Endodermal cell (in vitro differentiated cells): Measurements from ENCODE around the gene ATG10. TPM values are rescaled to one million over a fixed set of nuclear protein-coding genes. Genes with fewer than 3 reads are reported as not detected.

Source experiments
- DNase-seq: peaks from one replicate; pipeline ENCODE4 v3.0.0-alpha.2; 2017
- H3K27ac ChIP-seq: 2 replicates; pipeline ENCODE4 v1.5.1; 2013; ENCODE audit warnings: mild to moderate bottlenecking, low read depth, low read length, moderate library complexity
- H3K27me3 ChIP-seq: 2 replicates; pipeline ENCODE4 v1.6.1; 2013; ENCODE audit warnings: mild to moderate bottlenecking, low read length, moderate library complexity; ENCODE audit not compliant: insufficient read depth, control insufficient read depth, poor library complexity, severe bottlenecking
- H3K36me3 ChIP-seq: 2 replicates; pipeline ENCODE4 v1.7.0; 2013; ENCODE audit warnings: mild to moderate bottlenecking, low read length, moderate library complexity; ENCODE audit not compliant: control insufficient read depth, insufficient read depth
- H3K4me1 ChIP-seq: one replicate; pipeline ENCODE4 v1.7.0; 2013; ENCODE audit warnings: low read length; ENCODE audit not compliant: control insufficient read depth, insufficient read depth
- H3K4me3 ChIP-seq: 2 replicates; pipeline ENCODE4 v1.5.1; 2013; ENCODE audit warnings: mild to moderate bottlenecking, low read length, moderate library complexity
- H3K9ac ChIP-seq: 2 replicates; pipeline ENCODE4 v1.6.1; 2013; ENCODE audit warnings: mild to moderate bottlenecking, low read length, moderate library complexity; ENCODE audit not compliant: poor library complexity, severe bottlenecking; ENCODE audit errors: extremely low read depth
- H3K9me3 ChIP-seq: 2 replicates; pipeline ENCODE4 v1.6.1; 2013; ENCODE audit warnings: mild to moderate bottlenecking, low read length, moderate library complexity; ENCODE audit not compliant: control insufficient read depth
- H3K27ac Mint-ChIP-seq: 2 replicates; pipeline ENCODE4 v1.8.0; 2020; ENCODE audit warnings: mixed read lengths
- H3K27me3 Mint-ChIP-seq: 2 replicates; pipeline ENCODE4 v1.8.0; 2021; ENCODE audit warnings: mild to moderate bottlenecking, mixed read lengths; ENCODE audit not compliant: insufficient read depth
- H3K36me3 Mint-ChIP-seq: 2 replicates; pipeline ENCODE4 v1.8.0; 2020; ENCODE audit warnings: low read depth, mixed read lengths
- H3K4me1 Mint-ChIP-seq: 2 replicates; pipeline ENCODE4 v1.8.0; 2020; ENCODE audit warnings: mixed read lengths
- H3K4me3 Mint-ChIP-seq: 2 replicates; pipeline ENCODE4 v1.8.0; 2020; ENCODE audit warnings: mild to moderate bottlenecking, moderate library complexity, mixed read lengths
- H3K9me3 Mint-ChIP-seq: 2 replicates; pipeline ENCODE4 v1.8.0; 2020; ENCODE audit warnings: mild to moderate bottlenecking, mixed read lengths
- WGBS, 2 experiments: methylation state at CpG; one replicate each; pipeline versions ENCODE4 v1.1.5 to v1.1.7; 2013; ENCODE audit warnings: missing lambda C conversion rate in 2 of 2, mixed read lengths in 1 of 2; ENCODE audit not compliant: insufficient coverage in 1 of 2, insufficient read length in 1 of 2; 5-methylcytosine and 5-hydroxymethylcytosine counted together
- total RNA-seq, 2 donors: library from RNA; stranded (reverse); fragmentation: NEBNext Ultra II Directional in 1 of 2; extraction: Animal tissue kit (Norgen Biotek cat#: 25700) in 1 of 2; gene quantifications; 2 replicates in 1 of 2; 3 replicates in 1 of 2; pipeline ENCODE4 v1.2.1, GENCODE V29; 2021
- TF ChIP-seq, protein P1 (sequence below): fragments of 200-600 bp; sonication (generic); conservative IDR thresholded peaks from 2 replicates; pipeline ENCODE4 v1.5.0; 2021; ENCODE audit warnings: antibody characterized with exemption, mild to moderate bottlenecking

The ATG10 gene
- total RNA-seq, 2 donors from 2014 or later = 17.9 to 22.6 TPM

DNA sequence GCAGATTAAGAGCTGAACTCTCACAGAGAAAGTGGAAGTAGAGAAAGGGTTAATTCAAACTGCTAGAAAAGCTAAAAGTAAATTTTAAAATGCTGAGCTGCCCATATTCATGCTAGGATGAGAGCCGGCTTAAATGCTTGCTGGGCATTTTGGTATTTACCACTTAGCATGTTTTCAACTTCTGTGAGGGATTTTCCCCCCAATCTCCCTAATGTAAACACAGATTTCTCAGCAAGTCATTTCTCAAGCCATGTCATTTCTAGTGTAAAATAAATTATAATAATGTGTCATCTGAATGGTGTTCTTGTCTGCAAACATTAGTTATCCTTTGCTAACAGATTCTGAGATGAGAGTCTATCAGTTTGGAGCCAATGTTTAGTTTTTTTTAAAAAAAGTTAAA is 284.0 kb downstream of the ATG10 start:
- Histone ChIP-seq H3K27me3 (no peaks in the 10 kb centered on the region), H3K9me3 (no peaks in the 10 kb centered on the region), H3K9ac (no peak overlapping the region), H3K36me3 (no peaks in the 10 kb centered on the region), H3K4me3 (no peak overlapping the region), H3K27ac (no peak overlapping the region), H3K4me1 (no peaks in the 10 kb centered on the region)
- peaks cover 10% of the 10 kb centered on the region for H3K36me3 Mint-ChIP-seq
- H3K27ac Mint-ChIP-seq = peak overlapping the region; percentile 41
- 87% methylated on average over 1 of the region's 1 CpG; no CpG with 5 or more reads in 1 of the 2 experiments for WGBS, 2 experiments
- no peaks in the 10 kb centered on the region for H3K27me3 Mint-ChIP-seq
- no peaks in the 10 kb centered on the region for H3K9me3 Mint-ChIP-seq
- peaks cover 21% of the 10 kb centered on the region for H3K4me1 Mint-ChIP-seq
- H3K4me3 Mint-ChIP-seq = no peak overlapping the region
- no peak for DNase-seq
- TF ChIP-seq, protein P1, sequence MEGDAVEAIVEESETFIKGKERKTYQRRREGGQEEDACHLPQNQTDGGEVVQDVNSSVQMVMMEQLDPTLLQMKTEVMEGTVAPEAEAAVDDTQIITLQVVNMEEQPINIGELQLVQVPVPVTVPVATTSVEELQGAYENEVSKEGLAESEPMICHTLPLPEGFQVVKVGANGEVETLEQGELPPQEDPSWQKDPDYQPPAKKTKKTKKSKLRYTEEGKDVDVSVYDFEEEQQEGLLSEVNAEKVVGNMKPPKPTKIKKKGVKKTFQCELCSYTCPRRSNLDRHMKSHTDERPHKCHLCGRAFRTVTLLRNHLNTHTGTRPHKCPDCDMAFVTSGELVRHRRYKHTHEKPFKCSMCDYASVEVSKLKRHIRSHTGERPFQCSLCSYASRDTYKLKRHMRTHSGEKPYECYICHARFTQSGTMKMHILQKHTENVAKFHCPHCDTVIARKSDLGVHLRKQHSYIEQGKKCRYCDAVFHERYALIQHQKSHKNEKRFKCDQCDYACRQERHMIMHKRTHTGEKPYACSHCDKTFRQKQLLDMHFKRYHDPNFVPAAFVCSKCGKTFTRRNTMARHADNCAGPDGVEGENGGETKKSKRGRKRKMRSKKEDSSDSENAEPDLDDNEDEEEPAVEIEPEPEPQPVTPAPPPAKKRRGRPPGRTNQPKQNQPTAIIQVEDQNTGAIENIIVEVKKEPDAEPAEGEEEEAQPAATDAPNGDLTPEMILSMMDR = no peak

DNA sequence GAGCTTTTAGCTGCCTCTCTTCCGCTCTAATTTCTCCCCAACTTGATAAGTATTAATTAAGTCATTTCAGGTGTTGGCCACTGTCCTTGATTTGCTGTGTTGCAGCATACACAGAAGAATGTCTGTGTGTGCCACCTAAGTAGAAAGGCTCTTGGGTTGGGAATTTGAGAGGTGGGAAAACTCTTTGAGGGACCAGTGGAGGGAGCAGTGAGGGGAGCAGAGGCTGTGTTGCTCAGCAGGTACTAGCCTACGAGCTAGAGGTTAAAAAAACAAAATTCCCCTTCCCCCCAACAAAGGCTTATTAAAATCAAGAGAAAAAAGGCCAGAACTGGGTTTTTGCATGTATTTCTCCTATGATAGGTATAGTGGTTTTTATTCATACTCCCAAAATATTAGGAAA is 285.4 kb downstream of the ATG10 start:
- H3K9ac ChIP-seq = no peak overlapping the region
- Mint-ChIP-seq H3K9me3 (no peaks in the 10 kb centered on the region), H3K4me1 (peaks cover 21% of the 10 kb centered on the region), H3K27ac (peak overlapping the region; percentile 54), H3K27me3 (no peaks in the 10 kb centered on the region), H3K36me3 (peaks cover 10% of the 10 kb centered on the region), H3K4me3 (no peak overlapping the region)
- H3K27ac ChIP-seq = no peak overlapping the region
- 94% methylated on average over 1 of the region's 2 CpGs; no CpG with 5 or more reads in 1 of the 2 experiments for WGBS, 2 experiments
- no peak overlapping the region for H3K4me3 ChIP-seq
- no peaks in the 10 kb centered on the region for H3K9me3 ChIP-seq
- no peaks in the 10 kb centered on the region for H3K4me1 ChIP-seq
- H3K36me3 ChIP-seq = no peaks in the 10 kb centered on the region
- no peak for DNase-seq
- TF ChIP-seq, protein P1 = peak; percentile 40
- no peaks in the 10 kb centered on the region for H3K27me3 ChIP-seq

- Histone ChIP-seq H3K9me3 (no peaks in the 10 kb centered on the region), H3K36me3 (no peaks in the 10 kb centered on the region), H3K4me3 (no peak overlapping the region), H3K27me3 (no peaks in the 10 kb centered on the region), H3K4me1 (no peaks in the 10 kb centered on the region), H3K9ac (no peak overlapping the region), H3K27ac (no peak overlapping the region)
- Mint-ChIP-seq H3K4me1 (peaks cover 21% of the 10 kb centered on the region), H3K27ac (peak overlapping the region; percentile 15), H3K27me3 (no peaks in the 10 kb centered on the region), H3K36me3 (peaks cover 10% of the 10 kb centered on the region), H3K4me3 (no peak overlapping the region), H3K9me3 (no peaks in the 10 kb centered on the region)
- TF ChIP-seq, protein P1 = no peak
- DNase-seq = peak; percentile 57
- WGBS, 2 experiments = 81 to 85% methylated on average over 3 of the region's 3 CpGs
Observed at GRCh38 chr5:82257729-82258128, 285.9 kb downstream of the ATG10 start.
